Mesenteric fat pad (tissue), 1 donor: ENCODE data around the gene FKBP14. TPM values are rescaled to one million over a fixed set of nuclear protein-coding genes. Genes with fewer than 3 reads are reported as not detected.

Source experiments
- DNase-seq: peaks from one replicate; pipeline ENCODE4 v3.0.0-alpha.2; 2020; ENCODE audit warnings: low spot score
- total RNA-seq: library from RNA; stranded (reverse); fragmentation: NEBNext Ultra II Directional; extraction: Animal tissue kit (Norgen Biotek cat#: 25700); gene quantifications from one replicate; pipeline ENCODE4 v1.2.1, GENCODE V29; 2021
- donor health status: DM: yes; HTN: yes; CAD: no.

The FKBP14 gene
- total RNA-seq, 1 donor from 2014 or later: 19.8 TPM

GRCh38 chr7:30034501-30034900 lies 8.0 kb upstream of the FKBP14 start:
- no peak for DNase-seq

- DNase-seq: no peak
Observed at GRCh38 chr7:30032310-30033125, 6.0 kb upstream of the FKBP14 start.

- no peak for DNase-seq
Observed at GRCh38 chr7:30029696-30030095, 3.2 kb upstream of the FKBP14 start.

- DNase-seq: no peak
Observed at GRCh38 chr7:30028749-30029635, 2.5 kb upstream of the FKBP14 start.

- peak; percentile 97 for DNase-seq
Observed at GRCh38 chr7:30028216-30028748, 1.8 kb upstream of the FKBP14 start, which contains the start of gene PLEKHA8. TSS of gene PLEKHA8 (plus strand) at chr7:30028412. CDS start at chr7:30028763, 351 bp downstream.

- DNase-seq: no peak
Observed at GRCh38 chr7:30027740-30028215, 1.3 kb upstream of the FKBP14 start.

GRCh38 chr7:30027065-30027456 lies 559 bp upstream of the FKBP14 start:
- DNase-seq: no peak

- no peak for DNase-seq
Observed at GRCh38 chr7:30023524-30023923, 3.0 kb downstream of the FKBP14 start.

- no peak for DNase-seq
Observed at GRCh38 chr7:30022991-30023390, 3.5 kb downstream of the FKBP14 start.

- no peak for DNase-seq
Observed at GRCh38 chr7:30020535-30020934, 6.0 kb downstream of the FKBP14 start.

- no peak for DNase-seq
Observed at GRCh38 chr7:30019960-30020359, 6.5 kb downstream of the FKBP14 start.

- DNase-seq: no peak
Observed at GRCh38 chr7:30019387-30019786, 7.1 kb downstream of the FKBP14 start.

- DNase-seq: no peak
Observed at GRCh38 chr7:30018451-30018850, 8.1 kb downstream of the FKBP14 start.

- DNase-seq: no peak
Observed at GRCh38 chr7:30012757-30013156, 13.7 kb downstream of the FKBP14 start.

GRCh38 chr7:30010021-30010420 lies 16.5 kb downstream of the FKBP14 start:
- no peak for DNase-seq

- DNase-seq: no peak
Observed at GRCh38 chr7:30005464-30005863, 21.0 kb downstream of the FKBP14 start.

GRCh38 chr7:30003098-30003497 lies 23.4 kb downstream of the FKBP14 start:
- no peak for DNase-seq

- DNase-seq: no peak
Observed at GRCh38 chr7:30001998-30002397, 24.5 kb downstream of the FKBP14 start.

GRCh38 chr7:29998489-29998888 lies 28.0 kb downstream of the FKBP14 start:
- DNase-seq: no peak

- no peak for DNase-seq
Observed at GRCh38 chr7:29996321-29996720, 30.2 kb downstream of the FKBP14 start.

GRCh38 chr7:29995652-29996051 lies 30.9 kb downstream of the FKBP14 start:
- DNase-seq: no peak

GRCh38 chr7:29993140-29993539 lies 33.4 kb downstream of the FKBP14 start:
- no peak for DNase-seq
